Skeletal muscle satellite cell (primary cell): ENCODE results near the gene LRRC72.
"Not testable (repeated sequence)": the region's sequence is repeated elsewhere in the genome, so short reads cannot be mapped to it uniquely, and the experiment has no call there.

Source experiments
- H3K27me3 ChIP-seq: 2 replicates; pipeline ENCODE4 v1.7.0; 2013; ENCODE audit warnings: low read length; ENCODE audit not compliant: control insufficient read depth, insufficient read depth
- H3K36me3 ChIP-seq: 2 replicates; pipeline ENCODE4 v1.7.0; 2013; ENCODE audit warnings: mild to moderate bottlenecking, control low read depth, low read length; ENCODE audit not compliant: insufficient read depth
- H3K4me1 ChIP-seq: 2 replicates; pipeline ENCODE4 v1.7.0; 2013; ENCODE audit warnings: low read length; ENCODE audit not compliant: control insufficient read depth, insufficient read depth
- H3K4me2 ChIP-seq: 2 replicates; pipeline ENCODE4 v1.7.0; 2013; ENCODE audit warnings: mild to moderate bottlenecking, low read length
- H3K4me3 ChIP-seq: 2 replicates; pipeline ENCODE4 v1.7.0; 2013; ENCODE audit warnings: low read length
- H3K9ac ChIP-seq: 2 replicates; pipeline ENCODE4 v1.7.0; 2013; ENCODE audit warnings: mild to moderate bottlenecking, low read depth, low read length, moderate library complexity
- H3K9me3 ChIP-seq: replicated peaks from 2 replicates; pipeline ENCODE4 v1.7.0; 2013; ENCODE audit warnings: mild to moderate bottlenecking, control low read depth, low read length

The LRRC72 gene

DNA sequence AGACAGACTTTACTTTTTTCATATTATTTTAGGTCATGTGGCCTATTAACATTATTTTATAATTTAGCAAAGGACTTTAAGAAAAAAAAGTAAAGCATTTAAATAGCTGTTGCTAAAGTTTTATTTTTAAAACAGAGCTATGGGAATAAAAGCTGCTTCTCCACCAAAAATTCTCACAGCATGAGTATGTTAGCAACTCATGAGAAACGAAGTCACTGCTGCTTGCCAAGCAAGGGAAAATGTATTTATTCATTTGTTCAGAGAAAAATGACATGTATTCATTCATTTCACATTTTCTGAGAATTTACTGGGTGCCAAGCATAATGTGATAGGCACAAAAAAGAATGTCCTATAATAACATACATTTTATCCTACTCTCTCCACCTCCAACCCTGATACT, 5.1 kb downstream of the LRRC72 start:
- Histone ChIP-seq H3K4me2 (no peak overlapping the region), H3K4me1 (no peaks in the 10 kb centered on the region), H3K9ac (no peak overlapping the region), H3K27me3 (no peaks in the 10 kb centered on the region), H3K4me3 (no peak overlapping the region), H3K9me3 (no peaks in the 10 kb centered on the region), H3K36me3 (no peaks in the 10 kb centered on the region)

GRCh38 chr7:16532272-16532671, 5.6 kb downstream of the LRRC72 start:
- Histone ChIP-seq H3K27me3 (no peaks in the 10 kb centered on the region), H3K9ac (no peak overlapping the region), H3K4me3 (no peak overlapping the region), H3K9me3 (no peaks in the 10 kb centered on the region), H3K36me3 (no peaks in the 10 kb centered on the region), H3K4me1 (no peaks in the 10 kb centered on the region), H3K4me2 (no peak overlapping the region)

DNA sequence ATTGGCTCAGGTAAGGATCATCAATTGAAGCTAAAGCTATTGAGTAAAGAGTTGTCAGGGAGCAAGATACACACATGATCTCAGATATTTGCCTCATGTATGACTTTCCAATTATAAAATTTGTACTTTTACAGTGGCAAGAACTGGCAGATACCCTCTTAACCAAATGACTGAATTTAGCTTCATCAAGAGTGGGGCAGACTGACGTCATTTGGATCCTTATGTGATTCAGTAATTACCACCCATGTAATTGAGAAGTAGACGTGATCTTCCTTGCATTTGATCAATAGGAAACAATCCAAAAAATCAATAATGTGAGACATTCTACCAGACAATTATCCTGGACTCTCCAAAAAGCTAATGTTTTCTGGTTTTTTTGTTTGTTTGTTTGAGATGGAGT, 8.9 kb downstream of the LRRC72 start:
- no peaks in the 10 kb centered on the region for H3K27me3 ChIP-seq
- no peaks in the 10 kb centered on the region for H3K4me1 ChIP-seq
- H3K36me3 ChIP-seq = no peaks in the 10 kb centered on the region
- H3K4me3 ChIP-seq = no peak overlapping the region
- H3K9ac ChIP-seq = no peak overlapping the region
- no peak overlapping the region for H3K4me2 ChIP-seq
- H3K9me3 ChIP-seq = no peaks in the 10 kb centered on the region

- not testable (repeated sequence) for H3K4me2 ChIP-seq, H3K9me3 ChIP-seq
These were observed 13.9 kb downstream of the LRRC72 start for GRCh38 chr7:16540559-16540958.

GRCh38 chr7:16542401-16542800, 15.8 kb downstream of the LRRC72 start:
- Histone ChIP-seq H3K4me1 (no peaks in the 10 kb centered on the region), H3K36me3 (no peaks in the 10 kb centered on the region), H3K9ac (no peak overlapping the region), H3K27me3 (no peaks in the 10 kb centered on the region), H3K4me3 (no peak overlapping the region), H3K4me2 (no peak overlapping the region), H3K9me3 (no peaks in the 10 kb centered on the region)

More at GRCh38 chr7:16540559-16540958, 13.9 kb downstream of the LRRC72 start:
- H3K27me3 ChIP-seq, H3K9ac ChIP-seq, H3K4me3 ChIP-seq, H3K36me3 ChIP-seq, H3K4me1 ChIP-seq: not testable (repeated sequence)

GRCh38 chr7:16543456-16543855, 16.8 kb downstream of the LRRC72 start:
- no peak overlapping the region for H3K9ac ChIP-seq
- H3K36me3 ChIP-seq = no peaks in the 10 kb centered on the region
- H3K9me3 ChIP-seq = no peaks in the 10 kb centered on the region
- no peaks in the 10 kb centered on the region for H3K27me3 ChIP-seq
- H3K4me3 ChIP-seq = no peak overlapping the region
- H3K4me1 ChIP-seq = no peaks in the 10 kb centered on the region
- no peak overlapping the region for H3K4me2 ChIP-seq

GRCh38 chr7:16546921-16547505, 20.4 kb downstream of the LRRC72 start:
- Histone ChIP-seq H3K36me3 (no peaks in the 10 kb centered on the region), H3K4me1 (no peaks in the 10 kb centered on the region), H3K4me2 (no peak overlapping the region), H3K27me3 (no peaks in the 10 kb centered on the region), H3K4me3 (no peak overlapping the region), H3K9me3 (no peaks in the 10 kb centered on the region), H3K9ac (no peak overlapping the region)

- H3K4me3 ChIP-seq = no peak overlapping the region
- H3K27me3 ChIP-seq = no peaks in the 10 kb centered on the region
- no peaks in the 10 kb centered on the region for H3K4me1 ChIP-seq
- no peak overlapping the region for H3K9ac ChIP-seq
- no peaks in the 10 kb centered on the region for H3K9me3 ChIP-seq
- no peaks in the 10 kb centered on the region for H3K36me3 ChIP-seq
- no peak overlapping the region for H3K4me2 ChIP-seq
These were observed 21.8 kb downstream of the LRRC72 start for GRCh38 chr7:16548428-16548827.

- H3K9me3 ChIP-seq = no peaks in the 10 kb centered on the region
- H3K4me3 ChIP-seq = no peak overlapping the region
- H3K4me2 ChIP-seq = no peak overlapping the region
- no peaks in the 10 kb centered on the region for H3K4me1 ChIP-seq
- no peaks in the 10 kb centered on the region for H3K27me3 ChIP-seq
- no peak overlapping the region for H3K9ac ChIP-seq
- no peaks in the 10 kb centered on the region for H3K36me3 ChIP-seq
These were observed 24.0 kb downstream of the LRRC72 start for GRCh38 chr7:16550671-16551070.

DNA sequence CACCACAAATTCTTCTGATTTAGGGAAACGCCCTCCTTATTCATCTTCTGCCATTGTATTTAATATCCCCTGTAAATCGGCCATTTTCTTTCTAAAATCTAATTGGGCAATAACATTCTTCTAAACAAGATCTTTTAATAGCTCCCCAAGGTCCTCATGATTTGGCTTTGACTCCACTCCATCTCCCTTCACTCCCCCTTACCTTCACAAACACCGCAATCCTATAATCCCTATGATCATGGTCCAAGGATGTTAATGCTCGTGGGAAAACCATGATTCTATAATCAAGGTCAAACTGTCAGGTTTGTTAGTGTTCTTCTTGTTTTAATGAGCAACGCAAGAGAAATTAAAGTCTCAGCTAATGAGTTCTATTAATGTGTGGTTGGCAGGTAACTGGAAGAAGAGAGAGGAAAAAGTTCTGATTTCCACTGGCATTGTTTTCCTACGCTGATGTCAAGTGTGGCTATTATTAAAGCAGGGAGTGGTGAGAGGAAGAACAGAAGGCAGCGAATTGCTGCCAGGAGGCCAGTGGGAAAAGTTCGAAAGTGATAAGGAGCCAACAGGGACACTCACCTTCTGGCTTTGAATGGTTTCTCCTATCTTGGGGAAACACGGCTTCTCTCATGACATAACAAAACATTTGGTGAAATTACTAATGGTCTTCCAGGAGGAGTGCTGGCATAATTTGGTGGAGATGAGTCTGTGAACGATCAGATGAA, 28.1 kb downstream of the LRRC72 start:
- no peaks in the 10 kb centered on the region for H3K9me3 ChIP-seq
- H3K27me3 ChIP-seq = no peaks in the 10 kb centered on the region
- no peaks in the 10 kb centered on the region for H3K4me1 ChIP-seq
- no peak overlapping the region for H3K4me3 ChIP-seq
- H3K9ac ChIP-seq = no peak overlapping the region
- H3K4me2 ChIP-seq = no peak overlapping the region
- no peaks in the 10 kb centered on the region for H3K36me3 ChIP-seq

GRCh38 chr7:16556359-16556758, 29.7 kb downstream of the LRRC72 start:
- Histone ChIP-seq H3K27me3 (no peaks in the 10 kb centered on the region), H3K4me1 (no peaks in the 10 kb centered on the region), H3K36me3 (no peaks in the 10 kb centered on the region), H3K4me2 (no peak overlapping the region), H3K9ac (no peak overlapping the region), H3K4me3 (no peak overlapping the region), H3K9me3 (no peaks in the 10 kb centered on the region)

DNA sequence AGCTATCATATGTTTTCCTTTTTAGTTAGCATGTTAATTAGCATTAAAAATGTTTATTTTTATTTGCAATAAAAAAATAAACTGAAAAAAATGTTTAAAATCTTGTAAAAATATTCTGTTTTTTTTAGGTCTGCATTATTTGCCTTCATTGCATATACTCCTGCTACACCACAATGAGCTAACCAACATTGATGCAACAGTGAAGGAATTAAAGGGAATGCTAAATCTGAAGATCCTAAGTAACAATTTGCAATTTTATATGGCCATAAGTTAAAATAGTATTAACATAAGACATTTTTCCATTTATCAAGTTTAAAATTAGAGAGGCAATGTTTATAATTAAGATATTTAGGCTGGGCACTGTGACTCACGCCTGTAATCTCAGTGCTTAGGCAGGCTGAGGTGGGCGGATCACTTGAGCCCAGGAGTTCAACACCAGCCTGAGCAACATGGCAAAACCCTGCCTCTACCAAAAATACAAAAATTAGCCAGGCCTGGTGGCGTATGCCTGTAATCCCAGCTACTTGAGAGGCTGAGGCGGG, 32.2 kb downstream of the LRRC72 start:
- Histone ChIP-seq H3K4me3 (no peak overlapping the region), H3K36me3 (no peaks in the 10 kb centered on the region), H3K4me2 (no peak overlapping the region), H3K27me3 (no peaks in the 10 kb centered on the region), H3K4me1 (no peaks in the 10 kb centered on the region), H3K9me3 (no peaks in the 10 kb centered on the region), H3K9ac (no peak overlapping the region)
